Colon (tissue), 2 donors: ENCODE data around the gene EPHA4.

Source experiments
- FAIRE-seq: peaks from 2 replicates; lab custom pipeline; 2012; peaks lifted over from hg19 to GRCh38; lab: Jason Lieb, UNC
- donor health status: control.
- donor health status: control.

EPHA4 gene

DNA sequence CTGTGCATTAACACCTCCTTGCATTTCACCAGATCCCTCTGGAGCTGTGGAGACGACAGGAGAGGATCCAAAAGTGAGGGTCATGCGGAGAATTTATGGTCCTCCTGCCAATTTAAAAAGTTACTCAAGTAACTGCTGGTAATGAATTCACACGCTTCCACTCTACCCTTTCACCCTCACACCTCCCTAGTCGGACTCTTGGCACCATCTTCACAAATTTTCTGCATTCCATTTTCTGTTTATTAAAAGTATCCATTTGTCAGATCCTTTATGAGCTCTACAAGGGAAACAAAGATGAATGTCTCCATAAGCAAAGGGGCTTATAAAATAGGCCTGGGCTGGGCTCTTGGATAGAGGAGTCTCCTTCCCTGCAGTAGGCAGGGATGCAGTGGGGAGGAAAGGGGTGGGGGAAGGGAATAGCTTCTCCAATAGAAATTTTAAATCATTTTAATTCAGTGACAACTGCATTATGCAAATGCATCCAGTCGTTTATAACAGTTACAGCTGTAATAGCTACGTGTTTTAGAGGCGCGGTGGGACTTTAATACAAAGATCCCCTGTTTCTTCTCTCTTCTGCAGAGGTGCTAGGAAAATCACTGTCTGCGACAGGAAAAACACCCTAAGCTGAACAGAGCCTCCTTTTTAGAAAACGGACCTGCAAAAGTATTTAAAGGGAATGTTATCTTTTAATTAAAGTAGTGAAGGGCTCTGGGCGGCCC lies 132.2 kb downstream of the EPHA4 start:
- no peak for FAIRE-seq

DNA sequence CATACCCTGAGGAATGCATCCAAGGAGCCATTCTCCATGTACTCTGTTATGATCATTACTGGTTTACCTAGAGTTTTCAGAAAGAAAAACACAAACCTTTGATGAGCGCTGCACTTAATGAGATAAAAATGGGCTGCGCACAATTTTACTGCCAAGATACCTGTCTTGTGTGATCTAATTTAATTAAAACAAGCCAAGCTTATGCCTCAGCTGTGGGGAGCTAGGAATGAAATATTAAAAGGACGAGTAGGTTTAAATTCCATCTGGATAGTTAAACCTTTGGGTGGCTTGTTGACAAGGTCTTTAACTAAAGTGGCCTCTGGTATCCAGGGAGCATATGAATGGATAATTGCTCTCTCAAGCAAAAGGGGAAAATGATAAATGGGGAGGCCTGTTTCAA lies 135.0 kb downstream of the EPHA4 start:
- no peak for FAIRE-seq

DNA sequence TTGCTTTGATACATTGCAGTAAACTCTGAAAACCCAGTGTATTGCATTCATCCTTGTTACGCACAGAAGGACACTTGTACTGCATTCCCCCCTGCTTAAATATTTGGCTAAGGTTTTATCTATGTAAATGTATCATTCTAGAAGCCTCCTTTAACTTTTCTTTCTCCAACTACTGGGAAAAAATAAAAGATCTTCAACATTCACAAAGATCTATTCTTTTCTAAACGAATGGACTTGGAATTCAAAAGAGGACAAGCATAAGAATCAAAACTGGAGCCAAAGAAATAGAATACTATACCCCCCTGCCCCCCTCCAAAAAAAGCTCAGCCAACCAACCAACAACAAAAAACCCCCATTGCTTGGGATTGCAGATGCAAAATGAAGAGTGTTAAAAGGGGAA lies 136.9 kb downstream of the EPHA4 start:
- FAIRE-seq = no peak

DNA sequence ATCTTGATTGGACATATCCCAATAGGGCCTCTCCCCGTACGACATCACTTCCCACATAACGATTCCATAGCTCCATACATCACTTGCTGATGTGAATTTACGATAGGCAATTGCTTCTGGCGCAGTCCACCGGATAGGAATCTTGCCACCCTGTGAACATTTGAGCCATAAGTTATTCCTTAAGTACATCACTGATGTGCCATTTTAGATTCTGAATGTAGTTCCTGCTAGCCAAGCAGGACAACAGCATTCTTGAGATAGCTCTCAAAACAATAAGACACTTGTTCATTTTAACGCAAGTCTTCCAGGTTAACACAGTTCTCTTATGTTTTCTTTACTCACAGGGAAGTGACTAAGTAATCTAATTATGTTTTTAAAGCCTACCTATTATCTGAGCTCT lies 138.0 kb downstream of the EPHA4 start:
- FAIRE-seq = no peak

DNA sequence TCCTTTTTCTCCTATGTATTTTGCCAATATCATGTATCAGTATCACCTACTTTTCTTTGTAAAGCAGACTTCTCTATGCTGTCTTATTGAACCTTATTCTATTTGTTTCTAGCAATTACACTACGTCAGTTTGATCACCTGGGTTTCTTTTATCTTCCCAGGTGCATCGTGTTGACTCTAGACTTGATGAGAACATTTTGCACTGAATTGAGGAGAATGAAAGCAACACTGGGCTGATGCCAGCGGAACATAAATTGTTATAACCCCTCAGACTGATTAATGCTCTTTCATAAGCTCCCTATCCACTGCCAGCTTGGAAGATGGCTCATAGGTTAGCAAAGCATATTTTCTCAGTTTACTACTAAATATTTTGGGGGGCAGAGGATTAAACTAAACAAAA lies 140.6 kb downstream of the EPHA4 start:
- no peak for FAIRE-seq

DNA sequence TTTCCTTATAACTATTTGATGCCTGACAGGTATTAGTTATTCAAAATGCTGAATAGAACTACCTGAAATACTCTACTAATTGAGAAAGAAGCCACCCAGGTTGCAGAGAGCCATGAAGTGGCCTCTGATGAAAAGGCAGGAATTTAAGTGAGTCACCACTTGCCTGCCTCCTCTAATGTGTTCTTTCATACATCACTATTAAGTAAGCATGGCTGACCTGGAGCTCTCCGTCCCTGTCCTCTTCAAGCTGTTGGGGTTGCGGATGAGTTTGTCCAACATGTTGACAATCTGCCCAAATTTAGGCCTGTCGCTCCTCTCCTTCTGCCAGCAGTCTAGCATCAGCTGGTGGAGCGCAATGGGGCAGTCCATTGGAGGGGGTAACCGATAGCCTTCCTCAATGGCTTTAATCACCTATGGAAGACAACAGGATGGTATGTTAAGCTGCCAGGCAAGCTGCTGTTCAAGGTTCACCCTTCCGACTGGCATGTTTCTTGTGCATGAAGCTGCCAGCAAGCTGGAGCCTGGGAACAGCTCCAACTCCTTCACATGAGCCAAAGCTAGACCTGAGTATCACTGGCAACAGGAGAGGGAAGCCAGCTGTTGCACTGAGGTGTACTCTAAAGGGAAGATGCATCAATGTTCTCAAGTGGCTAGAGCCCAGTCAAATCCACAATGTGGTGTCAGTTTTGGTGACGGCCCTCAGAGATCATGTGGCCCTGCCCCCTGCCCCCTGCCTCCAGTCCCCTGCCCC lies 142.2 kb downstream of the EPHA4 start:
- no peak for FAIRE-seq

DNA sequence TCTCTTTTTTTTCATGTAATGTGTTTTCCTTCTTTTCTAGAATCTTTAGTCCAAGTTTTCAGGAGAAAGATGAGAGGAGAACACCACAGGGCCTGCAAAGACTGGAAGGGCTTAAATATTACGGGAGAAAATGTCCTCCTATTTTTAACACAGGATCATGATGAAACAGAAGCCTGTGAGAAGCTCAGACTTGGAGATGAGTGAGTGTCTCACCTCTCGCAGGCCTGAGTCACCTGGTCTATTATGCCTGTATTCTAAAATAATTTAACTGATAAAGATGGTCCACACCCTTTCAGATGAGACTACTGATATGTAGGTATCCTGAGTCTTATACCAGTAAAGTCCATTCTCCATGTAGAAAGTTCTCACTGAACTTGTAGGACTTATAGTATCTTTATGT lies 143.2 kb downstream of the EPHA4 start:
- no peak for FAIRE-seq

DNA sequence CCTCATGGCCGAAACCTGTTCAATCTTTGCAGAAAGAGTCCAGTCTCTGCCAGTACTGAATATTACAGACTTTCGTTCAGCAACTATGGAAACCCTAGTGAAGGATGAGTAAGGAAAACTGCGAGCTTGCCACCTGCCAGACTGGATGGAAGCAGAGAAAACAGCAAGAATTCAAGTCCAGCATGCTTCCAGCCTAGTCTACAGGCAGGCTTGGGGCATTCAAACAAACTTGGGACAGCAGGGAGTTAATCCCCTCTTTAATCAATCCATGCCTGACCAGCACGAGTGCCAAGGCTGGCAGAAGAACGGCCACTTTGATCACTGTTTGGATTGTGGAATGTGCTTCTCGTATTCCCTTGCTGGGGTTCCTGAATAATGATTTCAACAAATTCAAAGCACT lies 145.2 kb downstream of the EPHA4 start:
- no peak for FAIRE-seq

DNA sequence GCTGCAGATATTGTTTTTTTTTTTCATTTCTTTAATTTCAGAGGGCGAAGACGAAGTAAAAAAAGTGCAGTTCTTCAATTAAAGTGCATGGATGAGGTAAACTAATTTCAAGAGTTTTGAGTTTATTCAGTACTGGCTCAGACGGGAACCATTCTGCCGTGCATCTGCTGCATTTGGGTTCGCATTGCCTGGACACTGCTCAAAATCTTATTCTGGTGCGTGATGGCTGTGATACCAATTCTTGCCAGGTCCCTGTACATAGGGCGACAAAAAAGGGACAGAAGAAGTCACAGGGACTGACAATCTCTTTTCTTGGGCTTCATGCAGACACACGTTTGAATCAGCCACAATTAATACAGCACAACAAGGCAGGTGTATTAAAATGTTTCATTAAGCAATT lies 146.2 kb downstream of the EPHA4 start:
- no peak for FAIRE-seq

DNA sequence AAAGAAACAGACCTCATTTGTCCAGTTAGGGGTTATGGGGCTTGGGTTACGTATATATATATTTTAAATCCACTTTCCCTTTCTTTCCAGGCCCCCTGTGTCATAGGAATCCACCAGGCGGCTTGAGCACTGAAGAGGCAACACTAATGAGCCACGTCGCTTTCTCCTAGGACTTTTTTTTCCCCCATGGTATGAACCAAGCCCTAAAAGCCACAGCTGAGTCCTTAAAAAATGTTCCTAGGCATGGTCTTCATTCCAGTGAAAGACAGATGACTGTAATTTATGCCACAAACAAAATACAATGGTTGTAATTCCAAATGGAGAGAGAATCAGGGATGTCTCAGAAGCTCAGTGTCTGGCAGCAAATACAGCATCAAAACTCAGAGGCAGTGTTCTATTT lies 146.8 kb downstream of the EPHA4 start:
- FAIRE-seq = no peak

DNA sequence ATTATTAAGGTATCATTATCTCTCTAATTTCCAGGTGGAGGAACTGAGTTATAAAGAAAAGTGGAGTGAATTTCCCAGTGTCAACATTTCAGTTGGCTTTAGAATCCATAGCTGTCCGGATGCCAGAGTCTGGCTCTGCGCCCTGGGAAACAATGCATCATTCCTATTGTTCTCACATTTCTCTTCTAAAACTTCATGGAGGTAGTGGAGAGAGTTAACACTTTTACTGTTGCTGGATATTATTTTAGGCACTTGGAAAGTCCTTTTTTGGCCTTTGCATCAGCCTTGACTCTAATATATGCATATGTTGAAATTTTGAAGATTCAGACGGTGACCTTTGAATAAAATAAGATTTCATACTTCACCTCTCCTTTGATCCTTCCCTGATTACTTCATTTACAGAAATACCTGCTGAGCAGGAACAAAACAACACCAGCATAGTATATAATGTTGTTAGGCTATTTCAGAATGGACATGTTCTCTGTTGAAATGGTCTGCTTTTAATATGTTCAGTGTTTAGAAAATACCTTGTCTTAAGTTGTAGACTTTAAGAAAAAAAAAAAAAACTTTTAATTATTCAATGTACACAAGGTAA lies 148.8 kb downstream of the EPHA4 start:
- no peak for FAIRE-seq

DNA sequence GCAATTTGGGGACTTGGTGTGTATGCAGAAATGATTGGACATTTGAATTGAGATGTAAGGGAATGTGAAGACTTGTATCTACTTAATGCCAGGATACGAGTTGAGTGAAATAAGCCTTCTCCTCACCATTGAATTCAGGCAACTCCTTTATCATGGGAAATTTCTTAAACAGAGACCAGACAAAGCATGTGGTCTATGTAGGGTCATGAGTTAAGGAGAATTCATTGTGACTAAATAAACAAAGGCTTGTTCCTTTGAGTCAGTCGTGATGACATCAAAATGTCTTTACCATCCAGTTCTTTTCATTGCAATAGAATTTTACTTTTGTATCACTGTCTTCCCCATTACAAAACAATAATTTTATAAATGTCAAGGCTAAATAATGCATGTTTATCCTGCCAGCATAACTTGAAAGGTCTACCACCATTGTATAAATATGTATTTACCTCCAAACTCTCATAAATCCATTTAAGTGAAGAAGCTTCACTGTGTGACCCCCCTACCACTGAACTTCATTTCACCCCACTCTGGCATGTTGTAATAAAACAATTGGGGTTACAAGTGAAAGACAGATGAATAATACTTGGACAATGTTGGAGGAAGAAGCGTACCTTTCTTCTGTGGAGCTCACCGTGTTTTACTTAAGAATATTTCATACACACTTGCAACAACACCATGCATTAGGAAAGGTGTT lies 149.4 kb downstream of the EPHA4 start:
- no peak for FAIRE-seq

DNA sequence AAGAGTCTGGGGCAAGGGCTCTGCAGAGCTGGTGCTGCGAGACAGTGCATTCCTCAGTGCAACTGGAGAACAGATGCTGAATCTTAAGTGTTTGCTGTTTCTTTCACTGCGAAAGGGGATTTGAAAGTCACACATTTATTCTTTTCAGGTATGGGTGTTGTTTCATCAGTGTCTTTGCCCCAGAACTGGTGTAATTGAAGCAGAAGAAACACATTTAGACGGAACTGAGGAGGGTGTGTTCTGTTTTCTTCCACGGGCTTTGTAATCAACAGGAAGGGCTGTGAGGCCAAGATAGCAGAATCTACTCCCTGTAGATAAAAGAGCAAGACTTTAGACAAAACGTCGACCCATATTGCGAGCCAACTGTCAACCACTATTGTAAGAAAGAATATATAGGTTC lies 151.9 kb downstream of the EPHA4 start:
- FAIRE-seq = no peak

DNA sequence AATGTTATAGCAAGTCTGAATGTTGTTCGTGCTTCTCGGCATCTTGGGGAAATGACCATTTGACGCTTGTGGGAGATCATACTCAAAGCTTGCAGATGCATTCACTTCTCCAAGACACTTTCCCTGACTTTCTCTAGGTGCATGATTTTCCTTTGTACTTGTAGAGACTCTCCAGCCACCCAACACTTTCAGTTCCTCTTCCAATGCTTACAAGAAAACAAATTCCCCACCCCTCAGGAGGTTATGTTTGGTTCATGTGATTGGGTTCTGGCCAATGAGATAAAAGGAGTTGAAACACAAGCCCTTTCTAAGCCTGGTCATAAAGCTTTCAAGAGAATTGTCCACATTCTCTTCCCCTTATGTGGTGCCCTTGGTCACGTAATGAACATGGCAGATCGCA lies 156.3 kb downstream of the EPHA4 start:
- no peak for FAIRE-seq

DNA sequence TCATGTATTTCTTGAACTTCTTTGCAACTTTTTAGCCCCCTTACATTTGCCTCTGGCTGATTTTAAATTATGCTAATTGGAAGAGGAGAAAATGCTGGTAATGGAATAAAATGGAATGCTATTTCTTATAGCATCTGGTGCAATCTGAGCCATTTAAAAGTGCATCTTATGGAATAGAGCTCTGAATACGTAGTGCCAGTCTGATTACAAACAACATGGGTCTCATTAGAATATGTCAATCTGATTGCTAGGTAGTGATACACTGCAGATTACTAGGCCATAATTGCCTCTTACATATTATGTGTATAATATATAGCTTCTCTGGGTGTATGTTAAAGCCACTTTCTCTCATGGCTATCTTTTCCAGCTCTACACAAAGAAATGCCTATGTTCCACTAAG lies 159.1 kb downstream of the EPHA4 start:
- no peak for FAIRE-seq

DNA sequence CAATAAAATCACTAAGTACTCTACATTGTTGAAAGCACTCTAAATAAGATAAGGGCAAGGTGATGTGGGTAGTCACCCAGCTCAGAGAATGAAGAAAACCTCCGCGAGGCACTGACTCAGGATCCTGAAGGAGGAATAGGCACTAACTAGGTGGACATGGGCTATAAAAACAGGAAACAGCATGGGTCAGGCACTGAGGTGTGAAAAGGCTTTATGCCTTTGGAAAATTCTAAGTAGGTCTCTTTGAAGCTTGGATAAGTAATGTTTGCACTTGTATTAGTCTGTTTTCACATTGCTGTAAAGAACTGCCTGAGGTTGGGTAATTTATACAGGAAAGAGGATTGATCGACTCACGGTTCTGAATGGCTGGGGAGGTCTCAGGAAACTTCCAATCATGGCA lies 161.6 kb downstream of the EPHA4 start:
- FAIRE-seq = no peak

DNA sequence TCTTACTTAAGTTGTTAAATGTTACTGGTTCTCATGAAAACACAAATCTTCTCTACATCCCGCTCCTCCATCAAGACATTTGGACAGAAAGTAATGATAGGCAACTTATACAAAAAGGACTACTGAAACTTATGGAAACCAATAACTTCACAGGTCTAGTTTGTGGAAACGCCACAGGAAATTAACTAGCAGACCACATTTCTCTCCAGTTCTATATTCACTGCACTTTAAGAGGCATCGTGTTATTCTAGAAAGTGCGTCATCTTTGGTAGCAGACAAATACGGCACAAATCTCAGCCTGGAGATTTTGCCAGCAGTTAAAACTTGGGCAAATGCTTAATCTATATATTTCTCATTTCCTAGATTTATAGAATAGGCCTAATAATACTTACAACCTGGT lies 164.3 kb downstream of the EPHA4 start:
- no peak for FAIRE-seq

DNA sequence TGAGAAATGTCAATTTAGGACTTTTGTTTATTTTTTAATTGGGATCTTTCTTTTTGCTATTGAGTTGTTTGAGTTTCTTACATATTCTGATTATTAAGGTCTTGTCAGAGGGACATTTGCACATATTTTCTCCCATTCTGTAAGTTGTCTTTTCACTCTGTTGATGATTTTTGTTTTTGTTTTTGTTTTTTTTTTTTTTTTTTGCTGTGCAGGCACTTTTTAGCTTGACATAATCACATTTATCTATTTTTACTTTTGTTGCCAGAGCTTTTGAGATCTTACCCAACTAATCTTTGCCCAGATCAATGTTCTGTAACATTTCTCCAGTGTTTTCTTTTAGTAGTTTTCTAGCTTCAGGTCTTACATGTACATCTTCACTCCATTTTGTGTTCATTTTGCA lies 166.6 kb downstream of the EPHA4 start:
- FAIRE-seq = no peak

DNA sequence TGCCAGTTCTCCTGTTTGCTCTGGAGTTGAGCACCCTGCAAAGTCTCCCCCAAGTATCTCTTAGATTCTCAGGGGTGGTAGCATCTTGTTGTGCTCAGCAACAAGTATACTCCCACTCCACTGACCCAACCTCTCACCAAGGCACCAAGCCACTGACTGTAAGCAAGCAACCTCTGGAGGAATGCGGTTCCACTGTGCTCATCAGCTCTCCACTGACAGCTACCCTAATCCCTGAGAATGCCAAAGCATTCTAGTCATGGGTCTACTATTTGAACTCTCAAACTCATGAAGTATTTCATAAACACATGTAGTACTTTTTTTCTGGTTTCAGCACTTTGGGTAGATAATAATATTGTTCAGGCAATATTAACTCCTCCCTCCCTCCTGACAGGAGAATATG lies 170.0 kb downstream of the EPHA4 start:
- no peak for FAIRE-seq

DNA sequence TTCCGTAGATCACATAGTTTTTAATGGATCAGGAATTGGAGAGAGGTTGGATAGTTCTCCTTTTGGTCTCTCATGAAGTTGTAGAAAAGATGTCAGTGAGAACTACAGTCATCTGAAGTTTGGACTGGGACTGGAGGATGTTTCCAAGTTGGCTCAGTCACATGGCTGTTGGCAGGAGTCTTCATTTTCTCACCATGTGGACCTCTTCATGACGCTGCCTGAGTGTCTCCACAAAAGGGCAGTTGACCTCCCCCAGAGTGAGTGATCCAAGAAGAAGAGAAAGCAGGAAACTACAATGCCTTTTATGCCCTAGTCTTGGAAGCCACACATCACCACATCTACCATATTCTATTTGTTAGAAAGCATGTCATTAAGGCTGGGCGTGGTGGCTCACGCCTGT lies 171.7 kb downstream of the EPHA4 start:
- no peak for FAIRE-seq

DNA sequence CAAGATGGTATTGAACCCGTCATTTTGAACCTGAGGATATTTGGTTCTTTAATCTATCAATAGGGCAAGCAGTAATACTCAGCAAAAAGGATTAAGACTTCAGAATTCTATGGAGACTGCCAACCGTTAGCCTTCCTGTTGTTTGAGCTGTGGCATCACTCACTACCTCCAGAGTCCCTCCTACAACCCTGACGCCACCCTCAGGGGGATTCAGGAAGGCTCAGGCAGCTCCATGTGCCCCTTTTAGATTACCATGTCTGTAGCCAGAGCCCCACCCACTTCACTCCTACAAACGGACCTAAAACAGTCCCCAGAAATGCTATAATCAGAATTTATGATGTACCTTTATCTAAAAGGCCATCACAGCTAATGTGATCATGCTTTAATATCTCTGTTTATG lies 172.9 kb downstream of the EPHA4 start:
- FAIRE-seq = no peak

DNA sequence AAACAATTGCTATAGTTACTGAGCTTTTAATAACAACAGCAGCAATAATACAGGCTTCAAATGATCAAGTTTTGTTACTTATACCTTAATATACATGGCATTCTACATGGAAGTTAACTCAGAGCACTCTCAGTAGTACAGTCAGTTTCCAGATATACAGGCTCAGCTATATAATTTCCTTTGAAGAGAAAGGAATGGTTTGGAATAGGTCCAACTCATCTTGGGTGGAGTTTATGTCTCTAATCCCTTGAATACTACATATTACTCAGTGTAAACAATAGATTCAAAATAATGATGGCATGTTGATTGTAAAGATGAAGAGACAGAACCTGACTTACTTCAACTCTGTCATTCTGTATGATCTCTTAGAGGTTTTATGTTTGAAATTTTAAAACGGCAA lies 174.9 kb downstream of the EPHA4 start:
- FAIRE-seq = no peak

DNA sequence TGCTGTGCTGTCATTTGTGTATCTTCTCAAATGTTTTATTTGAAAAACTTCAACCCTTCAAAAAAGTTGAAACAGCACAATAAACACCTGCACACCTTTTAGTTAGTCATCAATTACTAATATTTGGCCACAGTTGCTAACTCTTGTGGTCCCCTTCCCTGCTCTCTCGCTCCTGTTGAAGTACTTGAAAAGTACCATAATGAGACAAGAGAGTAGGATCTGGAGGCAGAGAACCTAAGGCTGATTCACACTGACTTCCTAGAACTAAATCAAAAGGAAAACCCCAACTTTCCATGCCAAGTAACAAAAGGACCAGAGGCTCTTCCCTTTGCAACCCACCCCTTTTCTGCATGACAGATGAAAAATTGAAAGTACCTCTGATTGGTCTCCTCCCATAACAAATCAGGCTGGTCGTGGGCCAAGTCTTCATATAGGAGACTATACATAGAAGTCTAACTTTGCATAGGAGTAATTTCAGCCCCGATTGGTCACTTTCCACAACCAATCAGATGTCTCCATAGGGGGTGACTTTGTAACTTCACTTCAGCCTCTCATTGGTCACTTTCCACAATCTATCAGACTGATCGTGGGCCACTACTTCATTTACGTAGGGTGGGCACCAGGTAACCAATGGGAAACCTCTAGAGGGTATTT lies 179.7 kb downstream of the EPHA4 start:
- no peak for FAIRE-seq
